HG03103 (cell line): ENCODE results near the gene FAM43A.

Experiments used
- ATAC-seq: cut with Tn5 transposase; IDR thresholded peaks from one replicate; pipeline ENCODE4 v1.9.1; 2021; ENCODE audit warnings: low read depth; ENCODE audit not compliant: unreplicated experiment

Gene FAM43A

DNA sequence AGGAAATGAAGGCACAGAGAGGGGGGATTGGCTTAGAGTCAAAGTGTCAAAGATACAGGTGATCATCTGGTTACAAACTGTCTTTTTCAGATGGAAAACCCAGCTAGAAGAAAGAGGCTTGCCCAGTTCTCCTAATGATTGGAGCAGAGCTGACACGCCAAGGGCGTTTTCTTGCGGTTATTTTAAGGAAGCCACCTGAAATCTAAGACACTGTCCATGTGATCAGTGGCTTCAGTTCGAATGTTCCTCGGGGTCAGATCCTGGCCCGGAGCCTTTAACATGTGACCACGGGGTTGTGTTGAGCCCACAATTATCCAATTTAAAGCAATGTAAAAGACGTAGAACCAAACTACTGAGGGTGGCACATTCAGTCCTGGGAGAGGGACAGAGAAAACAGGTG lies 19.5 kb downstream of the FAM43A start:
- ATAC-seq: no peak

DNA sequence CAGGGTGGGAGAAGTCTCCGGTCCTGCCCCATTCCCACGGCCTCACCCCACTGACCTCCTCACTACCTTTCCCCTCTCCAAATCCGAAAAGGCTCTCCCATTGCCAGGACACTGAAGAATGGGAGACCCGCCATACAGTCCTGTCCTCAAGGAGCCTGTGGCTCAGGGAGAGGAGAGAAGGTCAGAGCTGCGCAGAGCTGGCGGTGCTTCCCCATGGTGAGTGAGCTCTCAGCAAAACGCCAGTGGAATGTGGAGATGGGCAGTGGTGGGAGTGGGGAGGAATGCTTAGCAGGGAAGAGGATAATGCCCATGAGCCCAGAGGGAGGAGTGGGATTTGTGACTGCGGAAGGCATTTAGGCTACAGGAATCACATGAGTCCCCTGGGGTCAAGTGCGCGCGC lies 20.1 kb downstream of the FAM43A start:
- ATAC-seq: no peak

GRCh38 chr3:194707147-194707540 lies 21.5 kb downstream of the FAM43A start:
- no peak for ATAC-seq

GRCh38 chr3:194711286-194711685 lies 25.6 kb downstream of the FAM43A start:
- ATAC-seq: no peak

DNA sequence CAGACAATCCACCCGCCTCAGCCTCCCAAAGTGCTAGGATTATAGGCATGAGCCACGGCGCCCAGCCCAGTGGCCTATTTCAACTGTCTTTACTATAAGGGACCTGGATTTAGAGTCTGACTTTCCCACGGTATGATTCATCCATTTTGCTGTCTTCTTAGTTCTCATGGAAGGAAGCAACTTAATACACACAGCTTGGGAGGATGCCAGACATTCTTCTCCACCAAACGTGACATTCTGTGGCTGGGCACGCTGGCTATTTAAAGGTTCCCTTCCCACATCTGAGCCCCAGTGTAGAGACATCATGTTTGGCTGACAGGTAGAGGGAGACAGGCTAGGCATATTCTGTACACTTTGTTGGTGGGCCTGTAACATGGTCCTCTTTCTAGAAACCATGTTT lies 26.2 kb downstream of the FAM43A start:
- no peak for ATAC-seq

GRCh38 chr3:194713299-194714136 lies 27.8 kb downstream of the FAM43A start:
- ATAC-seq: no peak

DNA sequence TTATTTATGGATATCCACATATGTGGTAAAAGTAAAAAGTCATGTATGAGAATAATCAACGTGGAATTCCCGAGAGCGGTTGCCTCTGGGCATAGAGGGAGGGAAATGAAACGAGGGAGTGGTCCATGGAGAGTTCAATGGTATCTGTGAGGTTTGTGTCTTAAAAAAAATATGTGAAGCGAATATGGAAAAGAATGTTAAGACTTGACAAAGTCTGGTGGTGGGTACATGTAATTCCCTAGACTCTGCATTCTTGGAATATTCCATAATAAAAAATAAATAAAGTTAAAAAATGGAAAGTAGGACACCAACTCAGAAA lies 28.4 kb downstream of the FAM43A start:
- no peak for ATAC-seq

DNA sequence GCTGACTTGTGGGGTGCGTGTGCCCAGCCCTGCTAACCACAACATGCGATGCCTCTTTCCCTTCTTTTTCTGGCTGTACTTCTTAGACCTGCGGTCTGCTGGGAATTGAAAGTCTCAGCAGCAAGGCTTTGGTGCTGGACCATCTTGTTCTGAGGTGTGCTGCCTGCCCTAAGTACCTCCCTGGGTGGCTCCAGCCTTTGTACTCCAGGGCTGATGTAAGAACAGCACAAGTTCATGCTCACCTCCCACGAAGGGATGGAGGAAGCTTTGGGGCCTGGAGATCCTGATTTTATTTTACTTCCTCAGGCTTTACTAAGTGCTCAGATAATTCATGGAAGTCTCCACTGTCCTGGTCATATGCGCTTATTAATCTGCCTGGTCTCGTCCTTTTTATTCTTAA lies 28.9 kb downstream of the FAM43A start:
- no peak for ATAC-seq

GRCh38 chr3:194715022-194715800 lies 29.5 kb downstream of the FAM43A start:
- no peak for ATAC-seq

DNA sequence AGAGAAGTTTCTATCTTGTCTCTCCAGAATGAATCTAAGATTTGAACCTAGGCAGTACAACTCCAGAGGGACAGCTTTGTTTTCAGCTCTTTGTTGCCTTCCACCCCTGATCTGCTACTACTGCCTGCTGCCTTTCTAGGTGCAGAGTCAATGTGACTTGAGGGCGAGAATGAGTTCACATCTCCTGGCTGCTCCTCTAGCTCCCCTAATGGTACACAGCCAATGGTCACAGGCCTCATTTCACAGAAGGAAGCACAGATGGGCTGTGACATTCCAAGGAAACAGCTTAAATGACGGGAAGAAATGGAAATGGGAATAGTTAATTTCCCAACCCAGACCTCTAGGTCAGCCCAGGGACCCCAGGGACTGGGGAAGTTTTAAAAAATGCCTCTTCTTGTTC lies 32.4 kb downstream of the FAM43A start:
- ATAC-seq: no peak

- ATAC-seq: no peak
Measured at GRCh38 chr3:194720048-194720447, 34.4 kb downstream of the FAM43A start.

DNA sequence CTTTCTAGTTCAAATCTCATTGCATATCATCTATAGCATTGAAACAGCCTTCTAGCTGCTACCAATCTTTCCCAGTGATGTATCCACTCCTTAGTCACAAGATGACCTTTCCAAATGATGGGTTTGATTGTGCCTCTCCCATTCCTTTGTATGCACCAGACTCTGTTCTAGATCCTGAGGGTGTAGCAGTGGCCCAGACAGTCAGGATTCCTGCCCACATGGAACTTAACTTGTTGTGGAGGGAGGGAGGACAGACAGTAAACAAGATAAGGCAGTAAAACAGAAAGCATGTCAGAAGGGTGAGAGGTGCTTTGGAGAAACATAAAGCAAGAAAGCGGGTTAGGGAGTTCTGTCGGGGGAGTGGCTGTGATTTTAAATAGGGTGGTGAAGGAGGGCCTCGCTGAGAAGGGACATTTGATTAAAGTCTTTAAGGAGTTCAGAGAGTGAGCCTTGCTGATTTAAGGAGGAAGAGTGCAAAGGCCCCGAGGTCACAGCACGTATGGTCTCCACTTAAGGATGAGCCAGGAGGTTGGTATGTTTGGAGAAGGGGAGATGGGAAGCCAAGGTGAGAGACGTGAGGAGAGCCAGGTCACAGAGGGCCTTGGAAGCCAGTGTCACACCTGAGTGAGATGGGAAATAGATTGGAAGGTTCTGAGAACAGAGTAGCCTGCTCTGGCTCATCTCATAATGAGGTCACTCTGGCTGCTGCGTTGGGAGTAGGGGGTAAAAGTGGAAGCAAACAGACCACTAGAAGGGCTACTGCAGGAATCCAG lies 38.3 kb downstream of the FAM43A start:
- ATAC-seq: no peak

DNA sequence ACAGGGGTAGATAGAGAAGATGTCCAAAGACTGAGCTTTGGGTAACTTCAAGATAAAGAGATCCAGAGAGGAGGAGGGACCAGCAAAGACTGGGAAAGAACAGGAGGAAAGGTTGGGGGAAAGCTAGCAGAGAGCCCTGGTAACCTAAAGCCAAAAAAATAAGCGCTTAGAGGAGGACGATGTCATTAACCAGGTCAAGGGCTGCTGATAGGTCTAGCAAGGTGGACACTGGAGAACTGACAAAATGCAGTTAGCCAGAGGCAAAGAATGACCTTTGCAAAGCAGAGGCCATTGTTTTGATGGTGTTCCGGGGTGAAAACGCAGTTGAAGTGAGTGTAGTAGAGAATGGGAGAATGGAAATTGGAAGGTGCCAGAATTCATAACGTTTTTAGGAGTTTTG lies 39.7 kb downstream of the FAM43A start:
- no peak for ATAC-seq

- no peak for ATAC-seq
Measured at GRCh38 chr3:194727435-194728128, 41.9 kb downstream of the FAM43A start.

- no peak for ATAC-seq
Measured at GRCh38 chr3:194728986-194729385, 43.3 kb downstream of the FAM43A start.

GRCh38 chr3:194730365-194730764 lies 44.7 kb downstream of the FAM43A start:
- no peak for ATAC-seq

DNA sequence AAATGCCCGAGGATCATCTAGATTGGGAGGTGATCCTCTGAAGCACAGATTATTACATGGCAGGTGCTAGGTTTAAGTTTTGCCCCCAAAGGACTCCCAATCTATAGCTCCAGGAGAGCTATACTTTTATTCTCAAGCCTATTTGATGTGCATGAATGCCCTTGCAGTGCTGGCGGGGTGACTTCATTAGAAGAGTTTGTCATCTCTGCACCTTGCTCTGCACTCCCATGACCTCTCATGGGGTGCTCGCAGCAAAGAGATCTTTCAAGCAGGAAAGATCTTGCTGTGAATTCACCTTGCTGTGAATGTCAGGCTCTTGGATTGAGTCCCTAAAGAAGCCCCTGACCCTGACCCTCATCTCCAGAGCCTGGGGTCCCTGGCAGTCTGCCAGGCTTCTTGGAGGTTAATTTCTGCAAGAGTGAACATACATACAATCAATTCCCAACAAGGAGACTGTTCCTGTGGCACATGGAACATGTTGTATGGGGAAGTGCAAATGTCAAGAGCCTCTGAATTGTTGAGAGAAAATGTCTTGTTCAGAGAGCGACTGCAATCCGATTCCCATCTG lies 45.9 kb downstream of the FAM43A start:
- ATAC-seq: no peak

DNA sequence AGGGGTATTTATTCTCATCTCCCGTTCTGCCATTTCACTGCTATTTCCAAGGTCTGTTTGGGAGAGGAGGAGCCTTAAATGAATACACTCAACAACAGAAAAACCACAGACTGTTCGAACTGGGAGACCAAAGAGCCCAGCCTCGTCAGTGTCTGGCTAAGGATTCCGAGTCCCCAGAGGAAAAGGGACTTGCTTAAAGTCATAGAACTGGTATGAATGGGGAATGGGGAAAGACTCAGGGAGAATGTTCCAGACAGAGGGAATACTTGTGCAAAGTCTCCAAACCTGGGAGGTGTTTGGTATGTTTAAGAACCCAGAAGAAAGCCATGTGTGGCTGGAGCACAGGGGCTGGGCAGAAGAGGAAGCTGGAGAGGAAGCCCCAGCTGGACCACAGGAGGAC lies 46.9 kb downstream of the FAM43A start:
- no peak for ATAC-seq

- ATAC-seq: no peak
Measured at GRCh38 chr3:194736277-194736895, 50.7 kb downstream of the FAM43A start.
